Loucy (cell line): Measurements from ENCODE around the gene NPPC.
"Not testable (repeated sequence)": the region's sequence is repeated elsewhere in the genome, so short reads cannot be mapped to it uniquely, and the experiment has no call there.

Experiments
- H2AFZ ChIP-seq: fragments of 200-600 bp; sonication (generic); 2 replicates; pipeline ENCODE4 v1.6.0; 2016; ENCODE audit warnings: antibody characterized with exemption, mild to moderate bottlenecking, low read length, moderate library complexity
- H3F3A ChIP-seq: fragments of 200-600 bp; 2 replicates; pipeline ENCODE4 v1.6.0; 2016; ENCODE audit warnings: antibody characterized with exemption, low read depth, mild to moderate bottlenecking
- H3K27me3 ChIP-seq: fragments of 200-600 bp; sonication (generic); 2 replicates; pipeline ENCODE4 v1.6.1; 2014; ENCODE audit warnings: low read length, mild to moderate bottlenecking; ENCODE audit not compliant: insufficient read depth, poor library complexity, severe bottlenecking
- H3K36me3 ChIP-seq: fragments of 200-600 bp; sonication (generic); 2 replicates; pipeline ENCODE4 v1.6.1; 2016; ENCODE audit warnings: low read length; ENCODE audit not compliant: insufficient read depth
- H3K4me1 ChIP-seq: fragments of 200-600 bp; sonication (generic); 2 replicates; pipeline ENCODE4 v1.5.1; 2014; ENCODE audit warnings: low read length, mild to moderate bottlenecking; ENCODE audit not compliant: insufficient read depth, poor library complexity, severe bottlenecking
- H3K4me2 ChIP-seq: fragments of 200-600 bp; sonication (generic); 2 replicates; pipeline ENCODE4 v1.6.0; 2014; ENCODE audit warnings: antibody characterized with exemption, low read length, low read depth, mild to moderate bottlenecking; ENCODE audit not compliant: poor library complexity, severe bottlenecking
- H3K4me3 ChIP-seq: fragments of 200-600 bp; sonication (generic); 2 replicates; pipeline ENCODE4 v1.5.1; 2014; ENCODE audit warnings: low read length, mild to moderate bottlenecking, mixed read lengths; ENCODE audit not compliant: poor library complexity, severe bottlenecking
- H3K79me2 ChIP-seq: fragments of 200-600 bp; sonication (generic); 2 replicates; pipeline ENCODE4 v1.6.1; 2014; ENCODE audit warnings: low read length; ENCODE audit not compliant: insufficient read depth
- H3K9ac ChIP-seq: fragments of 200-600 bp; sonication (generic); 2 replicates; pipeline ENCODE4 v1.6.0; 2014; ENCODE audit warnings: mild to moderate bottlenecking, low read depth, low read length, moderate library complexity; ENCODE audit not compliant: poor library complexity, severe bottlenecking
- H3K9me2 ChIP-seq: fragments of 200-600 bp; sonication (generic); replicated peaks from 2 replicates; pipeline ENCODE4 v1.6.1; 2016; ENCODE audit warnings: low read depth, low read length, mixed read lengths
- H3K9me3 ChIP-seq: fragments of 200-600 bp; sonication (generic); 2 replicates; pipeline ENCODE4 v1.6.1; 2014; ENCODE audit warnings: mild to moderate bottlenecking, antibody characterized with exemption, low read length, low read depth; ENCODE audit not compliant: insufficient read depth
- H4K20me1 ChIP-seq: fragments of 200-600 bp; sonication (generic); 2 replicates; pipeline ENCODE4 v1.6.0; 2014; ENCODE audit warnings: antibody characterized with exemption, low read length, mild to moderate bottlenecking; ENCODE audit not compliant: insufficient read depth, poor library complexity, severe bottlenecking
- CTCF ChIP-seq: fragments of 200-600 bp; sonication (generic); conservative IDR thresholded peaks from 2 replicates; pipeline ENCODE4 v1.5.1; 2014; ENCODE audit warnings: mild to moderate bottlenecking, antibody characterized with exemption, low read length
- EZH2phosphoT487 ChIP-seq: fragments of 200-600 bp; IDR thresholded peaks from 2 replicates; pipeline ENCODE4 v1.6.1; 2018; ENCODE audit warnings: antibody characterized with exemption, mild to moderate bottlenecking, moderate library complexity, borderline replicate concordance

Gene NPPC

GRCh38 chr2:231914077-231914690 is 12.0 kb downstream of the NPPC start:
- Histone ChIP-seq H3K4me3 (no peak overlapping the region), H3K79me2 (no peaks in the 10 kb centered on the region), H3K9me3 (no peaks in the 10 kb centered on the region), H3K9me2 (no peaks in the 10 kb centered on the region), H3K9ac (no peak overlapping the region), H3K27me3 (no peaks in the 10 kb centered on the region), H2AFZ (no peak overlapping the region), H3K4me1 (peaks cover 18% of the 10 kb centered on the region), H4K20me1 (no peaks in the 10 kb centered on the region), H3K36me3 (no peaks in the 10 kb centered on the region), H3F3A (no peaks in the 10 kb centered on the region), H3K4me2 (no peak overlapping the region)
- TF ChIP-seq EZH2phosphoT487 (no peak), CTCF (no peak)

- H3K4me1 ChIP-seq: peaks cover 16% of the 10 kb centered on the region
- no peaks in the 10 kb centered on the region for H3F3A ChIP-seq
- H3K9me2 ChIP-seq: no peaks in the 10 kb centered on the region
- H3K4me3 ChIP-seq: no peak overlapping the region
- H4K20me1 ChIP-seq: no peaks in the 10 kb centered on the region
- no peaks in the 10 kb centered on the region for H3K36me3 ChIP-seq
- H3K27me3 ChIP-seq: no peaks in the 10 kb centered on the region
- H2AFZ ChIP-seq: no peak overlapping the region
- no peak for TF ChIP-seq CTCF
- TF ChIP-seq EZH2phosphoT487: no peak
- H3K79me2 ChIP-seq: no peaks in the 10 kb centered on the region
- no peak overlapping the region for H3K9ac ChIP-seq
- H3K4me2 ChIP-seq: no peak overlapping the region
- no peaks in the 10 kb centered on the region for H3K9me3 ChIP-seq
Measured at GRCh38 chr2:231911381-231911780, 14.8 kb downstream of the NPPC start.

GRCh38 chr2:231910771-231911170 is 15.4 kb downstream of the NPPC start:
- Histone ChIP-seq H3K79me2 (no peaks in the 10 kb centered on the region), H2AFZ (no peak overlapping the region)

GRCh38 chr2:231910161-231910560 is 16.0 kb downstream of the NPPC start:
- not testable (repeated sequence) for H3K4me3 ChIP-seq, H4K20me1 ChIP-seq, H3F3A ChIP-seq, H3K9ac ChIP-seq, H3K9me2 ChIP-seq, H3K79me2 ChIP-seq, H2AFZ ChIP-seq, H3K9me3 ChIP-seq, H3K27me3 ChIP-seq, H3K36me3 ChIP-seq
- H3K4me1 ChIP-seq: peaks cover 19% of the 10 kb centered on the region
- peak overlapping the region; percentile 36 for H3K4me2 ChIP-seq

More at GRCh38 chr2:231910771-231911170, 15.4 kb downstream of the NPPC start:
- Histone ChIP-seq H3K4me2 (peak overlapping the region; percentile 36), H3K9ac (no peak overlapping the region), H3F3A (no peaks in the 10 kb centered on the region), H3K9me3 (no peaks in the 10 kb centered on the region), H3K9me2 (no peaks in the 10 kb centered on the region), H4K20me1 (no peaks in the 10 kb centered on the region), H3K27me3 (no peaks in the 10 kb centered on the region), H3K36me3 (no peaks in the 10 kb centered on the region), H3K4me3 (no peak overlapping the region), H3K4me1 (peaks cover 19% of the 10 kb centered on the region)
- TF ChIP-seq CTCF (no peak), EZH2phosphoT487 (no peak)
